ENCODE data around the gene CCDC57. TPM values are rescaled to one million over a fixed set of nuclear protein-coding genes. Genes with fewer than 3 reads are reported as not detected.

CCDC57 gene
- total RNA-seq, 1 donor from 2014 or later: 37.2 TPM

GRCh38 chr17:82217120-82217529 is 4.5 kb upstream of the CCDC57 start:
- no peak for DNase-seq (ENCODE audit: low spot score)
- Mint-ChIP-seq H3K4me1 (ENCODE audit: unreplicated experiment) (peaks cover 3% of the 10 kb centered on the region), H3K9me3 (ENCODE audit: unreplicated experiment) (no peaks in the 10 kb centered on the region), H3K4me3 (ENCODE audit: unreplicated experiment) (no peak overlapping the region), H3K36me3 (ENCODE audit: low read depth, unreplicated experiment) (peaks cover 4% of the 10 kb centered on the region), H3K27ac (ENCODE audit: unreplicated experiment) (no peak overlapping the region), H3K27me3 (ENCODE audit: unreplicated experiment) (peaks cover 4% of the 10 kb centered on the region)
- TF ChIP-seq, protein P1, sequence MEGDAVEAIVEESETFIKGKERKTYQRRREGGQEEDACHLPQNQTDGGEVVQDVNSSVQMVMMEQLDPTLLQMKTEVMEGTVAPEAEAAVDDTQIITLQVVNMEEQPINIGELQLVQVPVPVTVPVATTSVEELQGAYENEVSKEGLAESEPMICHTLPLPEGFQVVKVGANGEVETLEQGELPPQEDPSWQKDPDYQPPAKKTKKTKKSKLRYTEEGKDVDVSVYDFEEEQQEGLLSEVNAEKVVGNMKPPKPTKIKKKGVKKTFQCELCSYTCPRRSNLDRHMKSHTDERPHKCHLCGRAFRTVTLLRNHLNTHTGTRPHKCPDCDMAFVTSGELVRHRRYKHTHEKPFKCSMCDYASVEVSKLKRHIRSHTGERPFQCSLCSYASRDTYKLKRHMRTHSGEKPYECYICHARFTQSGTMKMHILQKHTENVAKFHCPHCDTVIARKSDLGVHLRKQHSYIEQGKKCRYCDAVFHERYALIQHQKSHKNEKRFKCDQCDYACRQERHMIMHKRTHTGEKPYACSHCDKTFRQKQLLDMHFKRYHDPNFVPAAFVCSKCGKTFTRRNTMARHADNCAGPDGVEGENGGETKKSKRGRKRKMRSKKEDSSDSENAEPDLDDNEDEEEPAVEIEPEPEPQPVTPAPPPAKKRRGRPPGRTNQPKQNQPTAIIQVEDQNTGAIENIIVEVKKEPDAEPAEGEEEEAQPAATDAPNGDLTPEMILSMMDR (IDR thresholded peaks at IDR 0.05; ENCODE audit: unreplicated experiment): no peak

DNA sequence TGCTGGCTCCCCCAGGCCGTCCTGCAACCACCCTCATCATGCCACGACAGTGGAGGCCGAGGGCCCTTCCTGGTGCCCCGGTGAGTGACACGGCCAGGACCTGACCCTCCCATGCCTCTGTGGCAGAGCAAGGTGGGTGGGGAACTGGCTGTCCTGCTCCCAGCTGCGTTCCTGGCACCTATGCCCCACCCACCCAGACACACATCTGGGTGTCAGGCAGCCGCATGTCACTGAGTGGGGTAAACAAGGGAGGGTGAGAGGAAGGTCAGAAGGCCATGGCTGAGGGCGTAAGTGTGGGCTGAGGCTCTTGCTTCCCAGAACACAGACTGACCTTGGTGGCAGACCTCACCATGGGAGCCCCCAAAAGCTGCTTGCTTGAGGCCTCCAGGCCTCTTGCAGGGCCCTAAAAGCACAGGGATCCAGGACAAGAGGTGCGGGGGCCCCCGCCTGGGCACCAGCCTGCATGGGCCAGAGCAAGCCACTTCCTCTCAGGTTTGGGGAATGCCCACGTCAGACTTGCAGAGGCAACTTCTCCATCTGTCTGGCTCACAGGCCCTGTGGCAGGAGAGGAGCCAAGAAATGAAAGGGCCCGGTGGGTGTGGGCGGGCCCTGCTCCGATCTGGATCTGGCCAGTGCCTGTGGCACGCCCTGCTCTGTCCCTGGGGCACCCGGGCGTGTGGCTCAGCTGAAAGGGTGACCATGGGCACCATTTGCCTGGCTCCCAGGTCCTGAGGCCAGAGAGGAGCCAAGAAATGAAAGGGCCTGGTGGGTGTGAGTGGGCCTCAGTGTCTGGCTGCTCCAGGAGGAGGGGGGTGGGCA is 3.9 kb upstream of the CCDC57 start:
- H3K27ac Mint-ChIP-seq (ENCODE audit: unreplicated experiment): no peak overlapping the region
- no peak for DNase-seq (ENCODE audit: low spot score)

DNA sequence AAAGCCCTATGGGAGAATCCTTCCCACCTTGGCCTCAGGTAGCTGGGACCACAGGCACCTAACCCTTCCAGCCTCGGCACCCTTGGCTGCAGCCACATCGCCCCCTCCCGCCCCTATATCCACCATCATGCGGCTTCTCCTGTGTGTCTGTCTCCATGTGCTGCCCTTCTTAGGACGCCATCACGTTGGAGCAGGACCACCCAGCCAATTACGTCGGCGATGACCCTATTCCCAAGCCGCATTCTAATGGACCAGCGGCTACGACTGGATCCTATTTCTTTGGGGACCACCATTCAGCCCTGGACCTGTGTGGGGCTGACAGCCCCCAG is 3.3 kb upstream of the CCDC57 start:
- TF ChIP-seq, protein P1 (IDR thresholded peaks at IDR 0.05; ENCODE audit: unreplicated experiment): no peak
- peaks cover 5% of the 10 kb centered on the region for H3K27me3 Mint-ChIP-seq (ENCODE audit: unreplicated experiment)
- no peaks in the 10 kb centered on the region for H3K9me3 Mint-ChIP-seq (ENCODE audit: unreplicated experiment)
- DNase-seq (ENCODE audit: low spot score): no peak
- peaks cover 4% of the 10 kb centered on the region for H3K36me3 Mint-ChIP-seq (ENCODE audit: low read depth, unreplicated experiment)
- no peak overlapping the region for H3K4me3 Mint-ChIP-seq (ENCODE audit: unreplicated experiment)
- H3K4me1 Mint-ChIP-seq (ENCODE audit: unreplicated experiment): peaks cover 3% of the 10 kb centered on the region
- H3K27ac Mint-ChIP-seq (ENCODE audit: unreplicated experiment): no peak overlapping the region

More for the DNA sequence above, 3.9 kb upstream of the CCDC57 start:
- peaks cover 3% of the 10 kb centered on the region for H3K4me1 Mint-ChIP-seq (ENCODE audit: unreplicated experiment)
- H3K27me3 Mint-ChIP-seq (ENCODE audit: unreplicated experiment): peaks cover 5% of the 10 kb centered on the region
- no peak overlapping the region for H3K4me3 Mint-ChIP-seq (ENCODE audit: unreplicated experiment)
- peaks cover 4% of the 10 kb centered on the region for H3K36me3 Mint-ChIP-seq (ENCODE audit: low read depth, unreplicated experiment)
- TF ChIP-seq, protein P1 (IDR thresholded peaks at IDR 0.05; ENCODE audit: unreplicated experiment): no peak
- H3K9me3 Mint-ChIP-seq (ENCODE audit: unreplicated experiment): no peaks in the 10 kb centered on the region

GRCh38 chr17:82215095-82215971 is 2.7 kb upstream of the CCDC57 start:
- Mint-ChIP-seq H3K9me3 (ENCODE audit: unreplicated experiment) (no peaks in the 10 kb centered on the region), H3K27me3 (ENCODE audit: unreplicated experiment) (peaks cover 5% of the 10 kb centered on the region), H3K27ac (ENCODE audit: unreplicated experiment) (no peak overlapping the region), H3K4me1 (ENCODE audit: unreplicated experiment) (peaks cover 3% of the 10 kb centered on the region), H3K4me3 (ENCODE audit: unreplicated experiment) (no peak overlapping the region), H3K36me3 (ENCODE audit: low read depth, unreplicated experiment) (no peaks in the 10 kb centered on the region)
- no peak for DNase-seq (ENCODE audit: low spot score)
- TF ChIP-seq, protein P1 (IDR thresholded peaks at IDR 0.05; ENCODE audit: unreplicated experiment): no peak

All from endothelial cell (in vitro differentiated cells).